HG03558 (cell line): ENCODE data around the gene TTBK1.

Experiments
- ATAC-seq: cut with Tn5 transposase; IDR thresholded peaks from one replicate; pipeline ENCODE4 v1.9.1; 2021; ENCODE audit warnings: moderate number of reproducible peaks; ENCODE audit not compliant: unreplicated experiment; ENCODE audit errors: extremely low read depth

The TTBK1 gene

GRCh38 chr6:43254138-43254817, 11.0 kb downstream of the TTBK1 start:
- ATAC-seq: no peak

GRCh38 chr6:43254846-43255245, 11.6 kb downstream of the TTBK1 start:
- ATAC-seq: no peak

- no peak for ATAC-seq
Measured at GRCh38 chr6:43255408-43256054, 12.2 kb downstream of the TTBK1 start.

GRCh38 chr6:43256670-43257366, 13.5 kb downstream of the TTBK1 start:
- ATAC-seq: no peak

- no peak for ATAC-seq
Measured at GRCh38 chr6:43257367-43258145, 14.3 kb downstream of the TTBK1 start.

- no peak for ATAC-seq
Measured at GRCh38 chr6:43258180-43258579, 14.9 kb downstream of the TTBK1 start.

- no peak for ATAC-seq
Measured at GRCh38 chr6:43258807-43259686, 15.8 kb downstream of the TTBK1 start.

- no peak for ATAC-seq
Measured at GRCh38 chr6:43260791-43261190, 17.5 kb downstream of the TTBK1 start.

GRCh38 chr6:43261198-43261597, 17.9 kb downstream of the TTBK1 start:
- no peak for ATAC-seq

GRCh38 chr6:43262000-43262779, 18.9 kb downstream of the TTBK1 start:
- ATAC-seq: no peak

- ATAC-seq: no peak
Measured at GRCh38 chr6:43262780-43263313, 19.6 kb downstream of the TTBK1 start.

- ATAC-seq: no peak
Measured at GRCh38 chr6:43263314-43264178, 20.3 kb downstream of the TTBK1 start.

- no peak for ATAC-seq
Measured at GRCh38 chr6:43264599-43265145, 21.4 kb downstream of the TTBK1 start.

GRCh38 chr6:43265564-43265963, 22.3 kb downstream of the TTBK1 start:
- no peak for ATAC-seq

GRCh38 chr6:43267619-43268354, 24.5 kb downstream of the TTBK1 start:
- ATAC-seq: no peak

GRCh38 chr6:43268355-43268700, 25.0 kb downstream of the TTBK1 start:
- ATAC-seq: no peak

- ATAC-seq: no peak
Measured at GRCh38 chr6:43268782-43269272, 25.5 kb downstream of the TTBK1 start.
